ENCODE measurements around the gene NLGN4X.

The NLGN4X gene

GRCh38 chrX:6203462-6204215 is 25.0 kb downstream of the NLGN4X start:
- H3K27ac ChIP-seq, result no peak overlapping the region
- TF ChIP-seq CTCF (IDR thresholded peaks at IDR 0.05), result no peak
- no peak for DNase-seq (ENCODE audit: low spot score)
- H3K4me3 ChIP-seq, result no peak overlapping the region

- no peak overlapping the region for H3K27ac ChIP-seq
- no peak for DNase-seq (ENCODE audit: low spot score)
- no peak for TF ChIP-seq CTCF (IDR thresholded peaks at IDR 0.05)
- H3K4me3 ChIP-seq, result no peak overlapping the region
Observed at GRCh38 chrX:6199486-6199885, 29.2 kb downstream of the NLGN4X start.

GRCh38 chrX:6187256-6187655 is 41.4 kb downstream of the NLGN4X start:
- no peak for TF ChIP-seq CTCF (IDR thresholded peaks at IDR 0.05)
- DNase-seq (ENCODE audit: low spot score), result no peak
- H3K4me3 ChIP-seq, result no peak overlapping the region
- H3K27ac ChIP-seq, result no peak overlapping the region

GRCh38 chrX:6184900-6185515 is 43.7 kb downstream of the NLGN4X start:
- Histone ChIP-seq H3K4me3 (no peak overlapping the region), H3K27ac (no peak overlapping the region)
- TF ChIP-seq CTCF (IDR thresholded peaks at IDR 0.05), result no peak
- no peak for DNase-seq (ENCODE audit: low spot score)

- TF ChIP-seq CTCF (IDR thresholded peaks at IDR 0.05), result no peak
- no peak overlapping the region for H3K27ac ChIP-seq
- H3K4me3 ChIP-seq, result no peak overlapping the region
- DNase-seq (ENCODE audit: low spot score), result no peak
Observed at GRCh38 chrX:6175914-6176313, 52.8 kb downstream of the NLGN4X start.

GRCh38 chrX:6170424-6170823 is 58.2 kb downstream of the NLGN4X start:
- TF ChIP-seq CTCF (IDR thresholded peaks at IDR 0.05), result no peak
- Histone ChIP-seq H3K27ac (no peak overlapping the region), H3K4me3 (no peak overlapping the region)
- DNase-seq (ENCODE audit: low spot score), result no peak

- Histone ChIP-seq H3K4me3 (no peak overlapping the region), H3K27ac (no peak overlapping the region)
- no peak for DNase-seq (ENCODE audit: low spot score)
- TF ChIP-seq CTCF (IDR thresholded peaks at IDR 0.05), result no peak
Observed at GRCh38 chrX:6169407-6169806, 59.3 kb downstream of the NLGN4X start.
